GM18498 (cell line): Measurements from ENCODE around the gene SNX24.

ENCODE experiments used
- ATAC-seq: cut with Tn5 transposase; IDR thresholded peaks from one replicate; pipeline ENCODE4 v1.9.1; 2021; ENCODE audit warnings: mild to moderate bottlenecking, moderate library complexity; ENCODE audit not compliant: unreplicated experiment

The SNX24 gene

GRCh38 chr5:122915717-122916461 lies 70.5 kb downstream of the SNX24 start:
- peak; percentile 94 for ATAC-seq

DNA sequence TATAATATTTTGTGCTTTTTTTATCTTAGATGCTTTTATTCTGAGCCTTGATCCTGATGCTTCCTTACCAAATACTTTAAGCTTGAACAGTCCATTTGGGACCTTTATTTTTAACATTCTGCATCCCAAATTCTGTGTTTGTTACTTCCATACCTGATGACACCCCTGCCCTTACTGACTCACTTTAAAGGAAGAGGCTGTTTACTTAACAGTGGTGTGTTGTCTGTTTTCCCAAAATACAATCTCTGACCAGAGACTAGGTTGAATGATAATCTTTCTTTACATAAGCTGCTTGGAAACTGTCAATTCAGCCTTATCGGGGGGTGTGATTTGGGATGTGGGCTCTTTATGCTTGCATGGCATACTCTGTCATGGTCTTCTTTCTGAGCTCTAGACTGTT lies 71.1 kb downstream of the SNX24 start:
- no peak for ATAC-seq

DNA sequence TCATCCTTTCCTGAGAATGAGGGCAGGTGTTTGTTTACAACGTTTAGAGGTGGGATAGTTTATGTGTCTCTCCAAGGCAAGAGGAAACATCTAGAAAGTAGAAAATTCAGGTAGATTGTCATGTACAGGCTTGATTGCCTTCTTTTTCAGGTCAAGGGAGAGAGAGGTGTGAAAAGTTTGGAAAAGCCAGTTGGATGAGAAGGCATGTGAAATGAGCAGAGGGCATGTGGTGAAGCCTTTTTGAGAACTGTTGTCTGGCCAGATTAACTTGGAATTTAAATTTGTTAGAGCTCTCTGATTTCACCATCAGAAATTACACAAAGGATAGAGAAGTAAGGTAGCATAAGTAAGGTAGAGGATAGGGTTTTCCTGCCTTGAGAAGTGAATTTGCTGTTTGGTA lies 74.6 kb downstream of the SNX24 start:
- no peak for ATAC-seq

DNA sequence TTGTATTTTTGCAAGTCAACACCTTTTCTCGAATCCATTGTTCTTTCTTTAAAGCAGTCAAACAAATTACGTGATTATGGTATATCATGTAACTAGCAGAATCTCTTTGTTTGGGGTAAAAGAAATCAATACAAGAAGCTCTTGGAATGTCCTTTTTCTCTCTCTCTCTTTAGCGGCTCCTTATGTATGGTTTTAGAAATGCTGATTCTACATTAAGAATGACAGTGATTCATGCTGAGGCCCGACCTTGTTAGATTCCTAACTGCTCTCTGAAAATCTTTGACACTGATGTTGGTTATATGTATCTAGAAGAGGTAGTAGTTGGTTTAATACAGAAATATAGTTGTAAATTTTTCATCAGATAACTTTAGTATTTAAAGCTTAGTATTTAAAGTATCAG lies 76.4 kb downstream of the SNX24 start:
- no peak for ATAC-seq

DNA sequence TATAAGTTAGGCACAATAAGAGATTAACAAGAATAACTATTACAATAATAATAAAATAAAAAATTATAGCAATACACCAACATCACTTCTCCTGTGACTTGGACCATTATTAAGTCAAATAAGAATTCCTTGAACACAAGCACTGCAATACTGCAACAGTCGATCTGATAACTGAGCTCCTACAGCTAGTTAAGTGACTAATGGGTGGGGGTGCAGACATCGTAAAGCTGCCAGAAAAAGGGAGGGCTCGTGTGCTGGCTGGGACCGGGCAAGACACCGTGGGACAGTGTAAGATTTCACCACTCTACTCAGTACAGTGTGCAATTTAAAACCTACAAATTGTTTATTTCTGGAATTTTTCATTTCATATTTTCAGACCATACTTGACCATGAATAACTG lies 78.8 kb downstream of the SNX24 start:
- no peak for ATAC-seq

DNA sequence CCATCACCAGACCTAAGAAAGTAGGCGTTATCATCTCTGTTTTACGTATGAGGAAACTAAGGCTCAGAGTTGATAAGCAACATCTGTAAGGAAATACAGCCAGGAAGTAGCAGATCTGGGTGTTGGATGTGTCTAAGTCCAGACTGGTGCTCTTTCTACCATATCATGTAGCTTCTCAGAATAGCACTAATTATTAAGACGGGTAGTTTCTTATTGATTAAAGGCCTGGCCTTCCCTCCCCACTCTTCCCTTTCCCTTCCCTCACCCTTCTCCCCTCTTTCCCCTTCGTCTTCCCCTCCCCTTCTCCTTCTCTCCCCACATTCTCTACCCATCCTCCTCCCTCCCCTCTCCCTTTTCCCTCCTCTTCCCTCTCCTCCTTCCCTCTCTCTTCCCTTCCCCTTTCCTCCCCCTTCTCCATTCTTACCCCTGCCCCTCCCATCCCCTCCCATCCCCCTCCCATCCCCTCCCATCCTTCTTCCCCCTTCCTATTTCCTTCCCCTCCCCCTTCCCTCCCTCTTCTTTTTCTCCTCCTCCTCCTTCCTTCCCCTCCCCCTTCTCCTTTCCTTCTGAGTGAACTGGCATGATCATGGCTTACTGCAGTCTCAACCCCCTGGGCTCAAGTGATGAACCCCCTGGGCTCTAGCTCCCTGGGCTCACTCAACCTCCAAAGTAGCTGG lies 79.4 kb downstream of the SNX24 start:
- ATAC-seq = no peak

GRCh38 chr5:122929001-122929400 lies 83.6 kb downstream of the SNX24 start:
- ATAC-seq = no peak

DNA sequence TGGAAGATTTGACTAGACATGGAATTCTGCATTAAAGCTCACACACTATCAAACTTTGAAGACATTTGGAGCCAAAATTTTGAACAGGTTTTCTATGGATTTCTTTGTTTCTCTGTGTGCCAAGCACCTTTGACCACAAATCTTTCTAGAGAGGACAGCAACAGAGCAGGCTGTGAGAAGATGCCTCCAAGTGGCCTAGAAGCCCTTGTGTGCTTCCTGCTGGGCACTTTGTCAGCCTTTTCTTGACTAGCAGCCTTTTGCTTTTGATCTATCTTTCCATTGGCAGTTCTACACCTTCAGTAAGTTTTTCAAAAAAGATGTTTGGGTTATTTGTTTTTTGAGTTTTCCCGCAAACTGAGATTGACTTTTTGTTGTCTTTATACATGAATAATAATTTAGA lies 84.6 kb downstream of the SNX24 start:
- no peak for ATAC-seq

- ATAC-seq = no peak
These were observed 88.5 kb downstream of the SNX24 start for GRCh38 chr5:122933956-122934355.

DNA sequence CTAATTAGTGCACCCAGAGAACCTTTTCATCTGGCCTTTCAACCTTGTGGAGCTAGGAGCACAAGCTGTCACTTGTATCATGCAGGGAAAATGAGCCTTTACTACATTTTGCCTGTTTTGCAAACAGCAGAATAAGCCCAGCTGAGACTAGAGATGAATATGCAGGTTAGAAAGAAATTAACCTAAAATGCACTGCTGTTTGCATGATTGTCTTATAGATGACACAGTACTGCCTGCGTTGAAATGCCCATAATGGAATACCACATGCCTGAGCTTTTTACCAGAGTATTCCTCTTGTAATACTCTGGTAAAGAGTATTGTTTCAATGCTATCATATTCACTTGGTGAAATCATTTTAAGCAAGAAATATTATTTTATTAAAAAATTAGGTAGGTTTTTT lies 90.7 kb downstream of the SNX24 start:
- no peak for ATAC-seq

DNA sequence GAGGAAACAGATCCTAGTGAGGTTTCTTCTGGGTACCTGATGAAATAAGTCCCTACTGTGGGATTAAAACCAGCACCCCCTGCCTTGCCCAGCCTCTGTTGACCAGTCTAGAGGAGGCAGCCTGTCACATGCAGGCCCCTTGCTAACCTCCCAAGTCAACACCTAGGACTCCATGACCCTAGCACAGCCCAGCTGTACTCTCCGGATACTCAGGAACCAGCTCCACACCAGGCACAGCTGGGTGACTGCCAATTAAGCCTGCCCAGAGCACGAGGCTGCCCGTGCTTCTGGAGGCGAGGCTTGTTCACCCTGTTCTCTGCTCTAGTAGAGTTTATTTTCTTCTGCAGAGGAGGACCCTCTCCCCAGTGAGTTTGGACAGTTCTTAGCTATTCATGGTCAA lies 92.5 kb downstream of the SNX24 start:
- no peak for ATAC-seq

GRCh38 chr5:122940890-122941289 lies 95.5 kb downstream of the SNX24 start:
- no peak for ATAC-seq

GRCh38 chr5:122941737-122942136 lies 96.3 kb downstream of the SNX24 start:
- ATAC-seq = peak; percentile 70

GRCh38 chr5:122942164-122942914 lies 96.9 kb downstream of the SNX24 start:
- no peak for ATAC-seq

DNA sequence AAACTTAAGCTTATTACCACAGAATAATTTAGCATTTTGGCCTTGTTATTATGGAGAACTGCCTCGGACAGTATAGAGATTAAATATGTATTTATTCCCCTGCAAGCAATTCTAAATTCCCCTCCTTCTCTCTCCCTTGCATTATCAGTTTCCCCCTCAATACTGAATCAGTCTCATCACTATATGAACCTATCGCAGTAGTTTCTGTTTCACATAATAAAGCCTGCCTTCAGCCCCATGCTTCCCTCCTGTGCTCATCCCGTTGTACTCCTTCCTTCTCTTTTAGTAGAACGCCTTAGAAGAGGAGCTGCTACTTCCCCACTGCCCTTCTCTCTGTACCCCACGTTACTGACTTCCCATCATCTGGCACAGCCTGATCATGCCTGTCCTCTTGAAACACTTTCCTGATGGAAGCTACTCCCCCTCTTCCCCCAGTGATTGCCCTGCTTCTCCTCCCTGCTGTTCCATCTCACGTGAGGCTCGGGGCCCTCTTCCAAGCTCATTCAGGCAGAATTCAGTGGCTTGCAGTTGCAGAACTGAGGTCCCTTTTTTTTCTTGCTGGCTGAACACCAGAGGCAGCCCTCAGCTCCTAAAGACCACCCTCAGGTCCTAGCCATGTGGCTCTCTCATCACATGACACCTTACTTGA lies 97.8 kb downstream of the SNX24 start:
- ATAC-seq = no peak

DNA sequence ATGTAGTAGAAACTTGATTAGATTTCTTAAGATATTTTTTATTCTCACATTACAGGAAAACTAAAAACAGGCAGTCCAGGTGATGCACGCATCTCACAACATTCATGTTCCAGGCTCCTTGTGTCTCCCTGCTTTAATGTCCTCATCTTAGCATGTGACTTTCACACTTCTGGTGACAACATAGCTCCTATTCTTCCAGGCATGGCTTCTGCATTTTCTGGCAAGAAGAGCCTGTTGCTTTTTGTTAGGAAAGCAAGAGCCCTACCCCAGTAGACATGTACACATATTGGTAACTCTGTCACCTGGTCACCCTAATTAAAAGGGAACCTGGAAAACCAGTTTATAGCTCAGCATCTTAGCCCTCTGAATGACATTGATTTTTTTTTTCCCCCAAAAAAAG lies 98.6 kb downstream of the SNX24 start:
- no peak for ATAC-seq

GRCh38 chr5:122947372-122947771 lies 102.0 kb downstream of the SNX24 start:
- ATAC-seq = no peak

- ATAC-seq = no peak
These were observed 102.4 kb downstream of the SNX24 start for GRCh38 chr5:122947772-122948171.

DNA sequence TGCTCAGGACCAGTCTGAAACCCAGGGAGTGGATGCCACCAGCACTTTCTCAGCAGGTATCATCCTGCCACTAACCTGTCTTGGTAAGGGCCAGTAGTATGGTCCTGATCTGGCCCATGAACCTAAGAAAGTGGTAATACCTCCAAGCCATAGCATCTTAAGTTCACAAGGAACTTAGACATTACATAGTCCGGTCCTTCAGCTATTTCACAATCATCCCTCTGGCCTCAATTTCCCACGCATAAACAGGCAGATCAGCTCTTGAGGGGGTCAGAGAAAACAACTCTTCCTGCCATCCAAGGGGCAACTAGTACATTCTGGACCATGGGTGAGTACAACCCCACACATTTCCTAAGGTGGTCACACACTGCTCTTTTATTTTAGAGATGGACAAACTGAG lies 102.9 kb downstream of the SNX24 start:
- no peak for ATAC-seq

- no peak for ATAC-seq
These were observed 106.2 kb downstream of the SNX24 start for GRCh38 chr5:122951658-122952057.

GRCh38 chr5:122954719-122955118 lies 109.3 kb downstream of the SNX24 start:
- ATAC-seq = no peak
